Astrocyte of the cerebellum (primary cell): ENCODE results near the gene TRIM54.

Experiments
- DNase-seq: peaks from one replicate; pipeline ENCODE4 v3.0.0-alpha.2; 2011; ENCODE audit warnings: low read depth
- H3K4me3 ChIP-seq: 2 replicates; pipeline ENCODE4 v1.5.1; 2011; ENCODE audit warnings: mild to moderate bottlenecking, low read depth, low read length, moderate library complexity
- CTCF ChIP-seq: IDR thresholded peaks from 2 replicates; pipeline ENCODE4 v1.5.1; 2012; ENCODE audit warnings: low read length, low read depth, moderate library complexity, mild to moderate bottlenecking; ENCODE audit errors: missing control alignments
- in situ Hi-C: cut with HindIII; loops from 2 replicates; pipeline ENCODE4 v1.10.0; 2017; ENCODE audit warnings: low sequenced_read_pairs

Gene TRIM54

GRCh38 chr2:27281855-27282559, at the start of gene TRIM54:
TSS of gene TRIM54 (plus strand) at chr2:27282429. CDS start at chr2:27282732, 303 bp downstream.
- TF ChIP-seq CTCF, result no peak
- no peak for DNase-seq
- in situ Hi-C loops, result no loop called here
- H3K4me3 ChIP-seq, result no peak within 1 kb of the TSS

- DNase-seq, result no peak
- no peak for TF ChIP-seq CTCF
- no peak overlapping the region for H3K4me3 ChIP-seq
- in situ Hi-C loops, result no loop called here
Observed at GRCh38 chr2:27233341-27233740, 48.9 kb upstream of the TRIM54 start.

GRCh38 chr2:27236136-27236535, 46.1 kb upstream of the TRIM54 start:
- no peak for DNase-seq
- in situ Hi-C loops, result no loop called here
- no peak overlapping the region for H3K4me3 ChIP-seq
- no peak for TF ChIP-seq CTCF

- in situ Hi-C loops, result no loop called here
- H3K4me3 ChIP-seq, result no peak overlapping the region
- DNase-seq, result no peak
- TF ChIP-seq CTCF, result no peak
Observed at GRCh38 chr2:27236626-27237025, 45.6 kb upstream of the TRIM54 start.

GRCh38 chr2:27237341-27237945, 44.8 kb upstream of the TRIM54 start:
- in situ Hi-C loops, result no loop called here
- no peak for DNase-seq
- H3K4me3 ChIP-seq, result no peak overlapping the region
- TF ChIP-seq CTCF, result no peak

GRCh38 chr2:27238976-27239375, 43.3 kb upstream of the TRIM54 start:
- no peak for DNase-seq
- in situ Hi-C loops, result no loop called here
- no peak for TF ChIP-seq CTCF
- H3K4me3 ChIP-seq, result no peak overlapping the region
